ENCODE data around the gene WDR90. TPM values are rescaled to one million over a fixed set of nuclear protein-coding genes. Genes with fewer than 3 reads are reported as not detected.
A peak's percentile ranks its signal among the peaks of the same experiment; 100 is the strongest.

Gene WDR90
- polyA plus RNA-seq, 2 of the 4 experiments (the other 2 are of a cell fraction) = 6.5 to 30.7 TPM

- TF ChIP-seq KDM1A (IDR thresholded peaks at IDR 0.05; ENCODE audit: low read depth) (no peak), NFE2L2 (conservative IDR thresholded peaks at IDR 0.05; ENCODE audit: low read length) (no peak), RARB (CRISPR knock-in tag; IDR thresholded peaks at IDR 0.05) (no peak), PBX3 (IDR thresholded peaks at IDR 0.05) (peak; percentile 37; the same call in 1 of the 2 replicates), CEBPB (IDR thresholded peaks at IDR 0.05) (no peak), EHMT2 (IDR thresholded peaks at IDR 0.05; ENCODE audit: low read depth) (no peak), ELK1 (IDR thresholded peaks at IDR 0.05; ENCODE audit: low read depth, low read length) (no peak), POLR2A (IDR thresholded peaks at IDR 0.05; ENCODE audit: low read length) (peak; percentile 41), BCL3 (IDR thresholded peaks at IDR 0.05) (peak; percentile 51; the same call in 2 of the 3 replicates), GATA3 (IDR thresholded peaks at IDR 0.05; ENCODE audit: borderline replicate concordance) (no peak), ESRRA (IDR thresholded peaks at IDR 0.05; ENCODE audit: borderline replicate concordance, low read length) (no peak), HMGXB4 (CRISPR knock-in tag; IDR thresholded peaks at IDR 0.05; ENCODE audit: borderline replicate concordance) (no peak), MYC (IDR thresholded peaks at IDR 0.05; ENCODE audit: borderline replicate concordance, low read length) (no peak)
These were observed 32.7 kb downstream of the WDR90 start (continued) for GRCh38 chr16:681746-682427.

- peak overlapping the region in 1 of 2 experiments; percentile 91; a peak in 4 of 6 replicates for H3K27ac ChIP-seq
- CTCF ChIA-PET = interaction anchor here (0.7 to 2.9 kb wide), 5 partner anchors 15 to 112 kb away, joined by 3 to 15 read pairs (median 3); partner anchors contain the start of gene RHOT2
- TF ChIP-seq ZSCAN20 (CRISPR knock-in tag; IDR thresholded peaks at IDR 0.05) (no peak), ATOH8 (CRISPR knock-in tag; IDR thresholded peaks at IDR 0.05; ENCODE audit: low read depth) (no peak), RARB (CRISPR knock-in tag; IDR thresholded peaks at IDR 0.05) (no peak), HES2 (IDR thresholded peaks at IDR 0.05) (no peak), POLR2AphosphoS2 (conservative IDR thresholded peaks at IDR 0.05; ENCODE audit: low read length) (peak; percentile 36; the same call in 1 of the 2 replicates), MAZ (IDR thresholded peaks at IDR 0.05; ENCODE audit: borderline replicate concordance, low read depth, low read length) (no peak), PBX3 (IDR thresholded peaks at IDR 0.05) (peak; percentile 20), ESRRA (IDR thresholded peaks at IDR 0.05; ENCODE audit: borderline replicate concordance, low read length) (no peak), CEBPB (IDR thresholded peaks at IDR 0.05) (no peak), REST (IDR thresholded peaks at IDR 0.05) (no peak)
These were observed 33.6 kb downstream of the WDR90 start for GRCh38 chr16:682493-683395.

More at GRCh38 chr16:682493-683395, 33.6 kb downstream of the WDR90 start:
- no peak for DNase-seq (ENCODE audit: low read depth in 1 of 2, low spot score in 1 of 2)
- Histone ChIP-seq H3K4me2 (peak overlapping the region; percentile 93), H3K4me3 (peak overlapping the region; percentile 76), H3K4me1 (peaks cover 38% of the 10 kb centered on the region), H3K9me3 (no peaks in the 10 kb centered on the region)
- no peak for ATAC-seq
- POLR2A ChIA-PET = no interaction called here
- WGBS (ENCODE audit: missing lambda C conversion rate) = 88% methylated on average over 36 of the region's 36 CpGs
- FAIRE-seq = no peak
